ENCODE measurements around the gene LRRC27. TPM values are rescaled to one million over a fixed set of nuclear protein-coding genes. Genes with fewer than 3 reads are reported as not detected.
"Not testable (repeated sequence)": the region's sequence is repeated elsewhere in the genome, so short reads cannot be mapped to it uniquely, and the experiment has no call there.

The LRRC27 gene
- total RNA-seq, 1 experiment from 2014 or later: 4.1 TPM

DNA sequence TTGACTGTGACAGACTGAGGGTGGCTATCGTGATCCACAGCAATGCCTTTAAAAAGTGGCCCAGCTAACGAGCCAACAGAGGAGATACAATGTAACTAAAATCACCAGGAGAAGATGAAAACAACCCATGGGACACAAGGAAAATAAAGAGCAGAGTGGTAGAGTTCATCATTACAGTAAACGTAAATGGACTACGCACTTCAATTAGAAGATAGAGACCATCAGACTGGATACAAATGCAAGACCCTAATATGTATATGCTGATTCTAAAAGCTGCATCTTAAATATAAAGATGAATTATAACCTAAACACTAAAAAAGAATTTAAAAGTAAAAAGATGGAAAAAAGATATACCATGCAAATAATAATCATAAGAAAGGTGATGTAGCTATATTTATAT, 17.7 kb upstream of the LRRC27 start:
- no TSS peak for BruUV-seq (replicated peaks)
- Histone ChIP-seq H3K4me1 (ENCODE audit: control insufficient read depth in 1 of 2, insufficient read depth in 2 of 2, low read length in 2 of 2) (peaks cover 10 to 19% of the 10 kb centered on the region in 2 experiments), H3K9me3 (ENCODE audit: control insufficient read depth in 1 of 2, insufficient read depth in 1 of 2, low read depth in 1 of 2, low read length in 2 of 2) (no peaks in the 10 kb centered on the region), H3K79me2 (ENCODE audit: insufficient read depth, low read length) (no peaks in the 10 kb centered on the region), H3K27me3 (ENCODE audit: insufficient read depth, low read length) (no peaks in the 10 kb centered on the region), H3K27ac (ENCODE audit: low read depth, low read length) (no peak overlapping the region), H4K20me1 (ENCODE audit: insufficient read depth) (no peaks in the 10 kb centered on the region), H3K36me3 (ENCODE audit: control insufficient read depth in 1 of 2, insufficient read depth in 2 of 2, low read length in 2 of 2) (no peaks in the 10 kb centered on the region), H3K4me2 (ENCODE audit: low read length) (no peak overlapping the region), H2AFZ (ENCODE audit: low read depth, low read length, poor library complexity, severe bottlenecking) (no peak overlapping the region), H3K9ac (ENCODE audit: low read length) (no peak overlapping the region), H3K9me2 (ENCODE audit: insufficient read depth) (no peaks in the 10 kb centered on the region), H3K4me3 (replicated peaks in 1 of 2; ENCODE audit: low read depth in 1 of 2, low read length in 2 of 2) (no peak overlapping the region)
- no peak for TF ChIP-seq JUND (IDR thresholded peaks at IDR 0.05)
- no peak for TF ChIP-seq RAD21 (IDR thresholded peaks at IDR 0.05; ENCODE audit: low read depth)
- TF ChIP-seq EGR1 (IDR thresholded peaks at IDR 0.05; ENCODE audit: low read depth): no peak
- no peak for TF ChIP-seq CBX3 (IDR thresholded peaks at IDR 0.05; ENCODE audit: low read depth)
- TF ChIP-seq SRF (IDR thresholded peaks at IDR 0.05; ENCODE audit: low read depth): no peak
- intact Hi-C loops (cut with micrococcal nuclease): no loop called here
- ChIA-PET RAD21 (ENCODE audit: low non-redundant PET in 1 of 2, low total read pairs in 2 of 2, uncharacterized antibody in 2 of 2, unreplicated experiment in 2 of 2) (no interaction called here), POLR2A (no interaction called here), CTCF (no interaction called here)
- DNase-seq (ENCODE audit: low read depth, low spot score): no peak
- no peak for ATAC-seq

DNA sequence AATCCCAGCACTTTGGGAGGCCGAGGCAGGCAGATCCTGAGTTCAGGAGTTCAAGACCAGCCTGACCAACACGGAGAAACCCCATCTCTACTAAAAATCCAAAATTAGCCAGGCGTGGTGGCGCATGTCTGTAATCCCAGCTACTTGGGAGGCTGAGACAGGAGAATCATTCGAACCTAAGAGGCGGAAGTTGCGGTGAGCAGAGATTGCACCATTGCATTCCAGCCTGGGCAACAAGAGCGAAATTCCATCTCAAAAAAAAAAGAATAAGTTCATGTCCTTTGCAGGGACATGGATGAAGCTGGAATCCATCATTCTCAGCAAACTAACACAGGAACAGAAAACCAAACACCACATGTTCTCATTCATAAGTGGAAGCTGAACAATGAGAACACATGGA, 17.1 kb upstream of the LRRC27 start:
- DNase-seq (ENCODE audit: low read depth, low spot score); intact Hi-C loops (cut with micrococcal nuclease); H2AFZ ChIP-seq (ENCODE audit: low read depth, low read length, poor library complexity, severe bottlenecking); BruUV-seq (replicated peaks); H3K4me2 ChIP-seq (ENCODE audit: low read length); H3K9me2 ChIP-seq (ENCODE audit: insufficient read depth); H3K27ac ChIP-seq (ENCODE audit: low read depth, low read length); H3K9me3 ChIP-seq (ENCODE audit: control insufficient read depth in 1 of 2, insufficient read depth in 1 of 2, low read depth in 1 of 2, low read length in 2 of 2); H3K4me3 ChIP-seq (replicated peaks in 1 of 2; ENCODE audit: low read depth in 1 of 2, low read length in 2 of 2); H3K27me3 ChIP-seq (ENCODE audit: insufficient read depth, low read length); H3K36me3 ChIP-seq (ENCODE audit: control insufficient read depth in 1 of 2, insufficient read depth in 2 of 2, low read length in 2 of 2); ATAC-seq; H4K20me1 ChIP-seq (ENCODE audit: insufficient read depth); H3K79me2 ChIP-seq (ENCODE audit: insufficient read depth, low read length); H3K9ac ChIP-seq (ENCODE audit: low read length); CTCF ChIA-PET; POLR2A ChIA-PET; RAD21 ChIA-PET (ENCODE audit: low non-redundant PET in 1 of 2, low total read pairs in 2 of 2, uncharacterized antibody in 2 of 2, unreplicated experiment in 2 of 2): not testable (repeated sequence)
- H3K4me1 ChIP-seq (ENCODE audit: control insufficient read depth in 1 of 2, insufficient read depth in 2 of 2, low read length in 2 of 2): peaks cover 16 to 25% of the 10 kb centered on the region in 2 experiments

DNA sequence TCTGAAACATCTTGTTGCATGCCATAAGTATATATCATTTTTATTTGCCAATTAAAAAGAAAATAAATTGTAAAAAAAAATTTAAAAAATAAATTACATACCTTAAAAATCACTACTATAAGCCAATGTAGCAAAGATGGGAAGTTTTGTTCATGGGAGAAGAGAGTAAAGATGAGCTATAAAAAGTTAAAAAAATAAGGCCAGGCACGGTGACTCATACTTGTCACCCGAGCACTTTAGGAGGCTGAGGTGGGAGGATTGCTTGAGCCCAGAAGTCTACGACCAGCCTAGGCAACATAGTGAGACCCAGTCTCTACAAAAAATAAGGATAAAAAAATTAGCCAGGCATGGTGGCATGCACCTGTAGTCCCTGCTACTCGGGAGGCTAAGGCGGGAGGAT, 15.9 kb upstream of the LRRC27 start:
- ChIA-PET RAD21 (ENCODE audit: low non-redundant PET in 1 of 2, low total read pairs in 2 of 2, uncharacterized antibody in 2 of 2, unreplicated experiment in 2 of 2) (no interaction called here), CTCF (interaction anchor here (1.2 kb wide), 1 partner anchor 38 kb away, joined by 3 read pairs; no protein-coding TSS in a partner anchor), POLR2A (no interaction called here)
- H3K4me1 ChIP-seq (ENCODE audit: control insufficient read depth in 1 of 2, insufficient read depth in 2 of 2, low read length in 2 of 2): peaks cover 19 to 33% of the 10 kb centered on the region in 2 experiments
- H3K4me2 ChIP-seq (ENCODE audit: low read length): no peak overlapping the region
- H3K4me3 ChIP-seq (replicated peaks in 1 of 2; ENCODE audit: low read depth in 1 of 2, low read length in 2 of 2): no peak overlapping the region
- no peaks in the 10 kb centered on the region for H3K79me2 ChIP-seq (ENCODE audit: insufficient read depth, low read length)
- no peak overlapping the region for H3K9ac ChIP-seq (ENCODE audit: low read length)
- H3K36me3 ChIP-seq (ENCODE audit: control insufficient read depth in 1 of 2, insufficient read depth in 2 of 2, low read length in 2 of 2): no peaks in the 10 kb centered on the region
- no peak overlapping the region for H3K27ac ChIP-seq (ENCODE audit: low read depth, low read length)
- H3K27me3 ChIP-seq (ENCODE audit: insufficient read depth, low read length): no peaks in the 10 kb centered on the region
- no peaks in the 10 kb centered on the region for H3K9me3 ChIP-seq (ENCODE audit: control insufficient read depth in 1 of 2, insufficient read depth in 1 of 2, low read depth in 1 of 2, low read length in 2 of 2)
- intact Hi-C loops (cut with micrococcal nuclease): no loop called here
- ATAC-seq (no peak), DNase-seq (ENCODE audit: low read depth, low spot score) (no peak)
- H3K9me2 ChIP-seq (ENCODE audit: insufficient read depth): no peaks in the 10 kb centered on the region
- no peaks in the 10 kb centered on the region for H4K20me1 ChIP-seq (ENCODE audit: insufficient read depth)
- no peak overlapping the region for H2AFZ ChIP-seq (ENCODE audit: low read depth, low read length, poor library complexity, severe bottlenecking)
- no peak for TF ChIP-seq ZNF274 (IDR thresholded peaks at IDR 0.05; ENCODE audit: low read depth, low read length)
- TF ChIP-seq POLR2AphosphoS5 (IDR thresholded peaks at IDR 0.05; ENCODE audit: low read depth, low read length): no peak
- TF ChIP-seq SIN3A (IDR thresholded peaks at IDR 0.05; ENCODE audit: low read depth): no peak
- no peak for TF ChIP-seq POLR2A (IDR thresholded peaks at IDR 0.05; ENCODE audit: borderline replicate concordance, extremely low read depth, insufficient read depth, insufficient read length)
- TF ChIP-seq SP1 (IDR thresholded peaks at IDR 0.05; ENCODE audit: low read depth): no peak
- no peak for TF ChIP-seq RAD21 (IDR thresholded peaks at IDR 0.05; ENCODE audit: low read depth)
- no peak for TF ChIP-seq JUND (IDR thresholded peaks at IDR 0.05)
- no peak for TF ChIP-seq FOSL1 (IDR thresholded peaks at IDR 0.05; ENCODE audit: low read depth)
- TF ChIP-seq ELF1 (IDR thresholded peaks at IDR 0.05; ENCODE audit: borderline replicate concordance, low read depth): no peak
- TF ChIP-seq TCF7L2 (IDR thresholded peaks at IDR 0.05; ENCODE audit: borderline replicate concordance, extremely low read depth, insufficient read depth, insufficient read length): no peak
- no TSS peak for BruUV-seq (replicated peaks)
